GM21619 (cell line): ENCODE results near the gene CHST11.

Experiments used
- ATAC-seq: cut with Tn5 transposase; IDR thresholded peaks from one replicate; pipeline ENCODE4 v1.9.1; 2021; ENCODE audit not compliant: unreplicated experiment

The CHST11 gene

GRCh38 chr12:104669851-104670337, 213.1 kb downstream of the CHST11 start:
- peak; percentile 52 for ATAC-seq

GRCh38 chr12:104670439-104671408, 214.0 kb downstream of the CHST11 start:
- no peak for ATAC-seq

- ATAC-seq, result peak; percentile 74
These were observed 214.8 kb downstream of the CHST11 start for GRCh38 chr12:104671409-104672095.

- ATAC-seq, result no peak
These were observed 215.3 kb downstream of the CHST11 start for GRCh38 chr12:104672096-104672445.

- ATAC-seq, result no peak
These were observed 215.9 kb downstream of the CHST11 start for GRCh38 chr12:104672501-104673265.

GRCh38 chr12:104673294-104673693, 216.5 kb downstream of the CHST11 start:
- ATAC-seq, result no peak

GRCh38 chr12:104673696-104674482, 217.1 kb downstream of the CHST11 start:
- no peak for ATAC-seq

- ATAC-seq, result no peak
These were observed 219.9 kb downstream of the CHST11 start for GRCh38 chr12:104676636-104677035.

GRCh38 chr12:104677441-104678089, 220.8 kb downstream of the CHST11 start:
- ATAC-seq, result no peak

- peak; percentile 44 for ATAC-seq
These were observed 223.3 kb downstream of the CHST11 start for GRCh38 chr12:104680070-104680469.

- no peak for ATAC-seq
These were observed 223.7 kb downstream of the CHST11 start for GRCh38 chr12:104680491-104680890.

GRCh38 chr12:104681012-104681690, 224.4 kb downstream of the CHST11 start:
- no peak for ATAC-seq

- ATAC-seq, result no peak
These were observed 226.1 kb downstream of the CHST11 start for GRCh38 chr12:104682790-104683279.

GRCh38 chr12:104683831-104684503, 227.2 kb downstream of the CHST11 start:
- no peak for ATAC-seq

GRCh38 chr12:104684884-104685283, 228.1 kb downstream of the CHST11 start:
- no peak for ATAC-seq

- no peak for ATAC-seq
These were observed 228.6 kb downstream of the CHST11 start for GRCh38 chr12:104685366-104685765.

GRCh38 chr12:104686196-104686595, 229.4 kb downstream of the CHST11 start:
- ATAC-seq, result no peak

GRCh38 chr12:104687823-104688573, 231.2 kb downstream of the CHST11 start:
- ATAC-seq, result no peak
